AG09319 (cell line): ENCODE data around the gene LILRB3.
"Not testable (repeated sequence)": the region's sequence is repeated elsewhere in the genome, so short reads cannot be mapped to it uniquely, and the experiment has no call there.

ENCODE experiments used
- DNase-seq: peaks from one replicate; pipeline ENCODE4 v3.0.0-alpha.2; 2010; ENCODE audit warnings: low read depth; ENCODE audit errors: extremely low read depth
- CTCF ChIP-seq: IDR thresholded peaks from 2 replicates; pipeline ENCODE4 v1.5.1; 2011; ENCODE audit warnings: low read depth, mild to moderate bottlenecking, inconsistent platforms, low read length, moderate library complexity

LILRB3 gene

GRCh38 chr19:54231077-54231931 is 8.5 kb upstream of the LILRB3 start:
- DNase-seq = peak; percentile 37
- no peak; the same call in none of the 2 replicates for TF ChIP-seq CTCF

GRCh38 chr19:54230031-54230430 is 7.2 kb upstream of the LILRB3 start:
- TF ChIP-seq CTCF = no peak
- no peak for DNase-seq

- no peak for DNase-seq
- no peak for TF ChIP-seq CTCF
Observed at GRCh38 chr19:54229146-54229545, 6.3 kb upstream of the LILRB3 start.

GRCh38 chr19:54224619-54225018 is 1.8 kb upstream of the LILRB3 start:
- DNase-seq = not testable (repeated sequence)

GRCh38 chr19:54223937-54224281 is 1.1 kb upstream of the LILRB3 start:
- DNase-seq = not testable (repeated sequence)

- not testable (repeated sequence) for DNase-seq
Observed at GRCh38 chr19:54223277-54223936, 600 bp upstream of the LILRB3 start.

- not testable (repeated sequence) for DNase-seq
Observed at GRCh38 chr19:54221947-54222346, 860 bp downstream of the LILRB3 start.

- not testable (repeated sequence) for DNase-seq
Observed at GRCh38 chr19:54219702-54220101, 3.1 kb downstream of the LILRB3 start.

- DNase-seq = no peak
- TF ChIP-seq CTCF = no peak
Observed at GRCh38 chr19:54218960-54219661, 3.7 kb downstream of the LILRB3 start.

GRCh38 chr19:54218259-54218658 is 4.5 kb downstream of the LILRB3 start:
- no peak for DNase-seq
- no peak for TF ChIP-seq CTCF

- DNase-seq = not testable (repeated sequence)
Observed at GRCh38 chr19:54217517-54218247, 5.1 kb downstream of the LILRB3 start.
